ENCODE results near the gene NAPG. TPM values are rescaled to one million over a fixed set of nuclear protein-coding genes. Genes with fewer than 3 reads are reported as not detected.
"Not testable (repeated sequence)": the region's sequence is repeated elsewhere in the genome, so short reads cannot be mapped to it uniquely, and the experiment has no call there.

Gene NAPG
- total RNA-seq, 4 donors from 2014 or later = 47.5 to 56.4 (median 53.1) TPM

- WGBS, 2 donors = 91 to 92% methylated on average over 3 of the region's 3 CpGs
- Histone ChIP-seq H3K36me3 (no peaks in the 10 kb centered on the region), H3K4me3 (replicated peaks in 1 of 3) (no peak overlapping the region), H3K27me3 (no peaks in the 10 kb centered on the region), H3K27ac (no peak overlapping the region), H3K4me1 (no peaks in the 10 kb centered on the region), H3K9me3 (no peaks in the 10 kb centered on the region)
- TF ChIP-seq CTCF (IDR thresholded peaks at IDR 0.05) = no peak
- TF ChIP-seq POLR2A (IDR thresholded peaks at IDR 0.05) = no peak
- intact Hi-C loops (cut with DNase I) = no loop called here
- no peak for DNase-seq
These were observed 66.1 kb downstream of the NAPG start for GRCh38 chr18:10591896-10592295.

- H3K36me3 ChIP-seq; H3K27me3 ChIP-seq; intact Hi-C loops (cut with DNase I); H3K9me3 ChIP-seq; DNase-seq; H3K4me1 ChIP-seq; H3K27ac ChIP-seq; H3K4me3 ChIP-seq (replicated peaks in 1 of 3): not testable (repeated sequence)
- 78 to 81% methylated on average over 5 of the region's 5 CpGs for WGBS, 2 donors
These were observed 67.7 kb downstream of the NAPG start for GRCh38 chr18:10593366-10594022.

GRCh38 chr18:10595917-10596316 is 70.1 kb downstream of the NAPG start:
- DNase-seq; H3K4me1 ChIP-seq; H3K4me3 ChIP-seq (replicated peaks in 1 of 3); H3K27ac ChIP-seq; H3K27me3 ChIP-seq; H3K9me3 ChIP-seq; intact Hi-C loops (cut with DNase I); H3K36me3 ChIP-seq: not testable (repeated sequence)
- WGBS, 2 donors = 90 to 92% methylated on average over 4 of the region's 4 CpGs

GRCh38 chr18:10597695-10598094 is 71.9 kb downstream of the NAPG start:
- H3K9me3 ChIP-seq; H3K36me3 ChIP-seq; DNase-seq; H3K4me3 ChIP-seq (replicated peaks in 1 of 3); H3K4me1 ChIP-seq; H3K27me3 ChIP-seq; H3K27ac ChIP-seq; intact Hi-C loops (cut with DNase I): not testable (repeated sequence)
- 83 to 94% methylated on average over 4 of the region's 4 CpGs for WGBS, 2 donors

GRCh38 chr18:10600701-10601100 is 74.9 kb downstream of the NAPG start:
- not testable (repeated sequence) for DNase-seq

More at GRCh38 chr18:10600701-10601100, 74.9 kb downstream of the NAPG start:
- H3K36me3 ChIP-seq; H3K27me3 ChIP-seq; intact Hi-C loops (cut with DNase I); H3K4me3 ChIP-seq (replicated peaks in 1 of 3); H3K27ac ChIP-seq; H3K9me3 ChIP-seq; H3K4me1 ChIP-seq: not testable (repeated sequence)
- 79 to 86% methylated on average over 7 of the region's 7 CpGs for WGBS, 2 donors

Other genes with a start within 250 kb of the NAPG start
- 10 to 100 TPM in 3 of 4 donors, 1 to 10 TPM in 1; 7.8 to 13.5 (median 11.9) TPM for gene APCDD1, start 71.4 kb upstream of the NAPG start, total RNA-seq